Natural killer cell treated with Interleukin-12 subunit alpha and Interleukin-12 subunit beta and Interleukin-15 and Interleukin-18, amount 100 ng/mL, for 72 hours (primary cell): ENCODE results near the gene UBTD2. TPM values are rescaled to one million over a fixed set of nuclear protein-coding genes. Genes with fewer than 3 reads are reported as not detected.

Experiments
- total RNA-seq, 2 donors: library from RNA; stranded (reverse); gene quantifications; one replicate each; pipeline ENCODE4 v1.2.3, GENCODE V29; 2022

Gene UBTD2
- total RNA-seq, 2 donors from 2014 or later = 4.7 to 4.9 TPM

Other genes with a start within 250 kb of the UBTD2 start
- 100 to 1,000 TPM; 199 to 218 TPM for gene STK10, start 95.5 kb downstream of the UBTD2 start, total RNA-seq
- gene EFCAB9, start 89.6 kb downstream of the UBTD2 start, total RNA-seq = not detected
- under 1 TPM; 0.08 to 0.33 TPM for gene SH3PXD2B, start 170.8 kb upstream of the UBTD2 start, total RNA-seq